ENCODE measurements around the gene TRPM4.

The TRPM4 gene

GRCh38 chr19:49231804-49232203, 74.2 kb downstream of the TRPM4 start:
- DNase-seq (ENCODE audit: low read depth), result no peak

GRCh38 chr19:49233163-49233562, 75.6 kb downstream of the TRPM4 start:
- no peak for DNase-seq (ENCODE audit: low read depth)

- DNase-seq (ENCODE audit: low read depth), result no peak
These were observed 84.2 kb downstream of the TRPM4 start for GRCh38 chr19:49241769-49242168.

GRCh38 chr19:49243129-49243528, 85.5 kb downstream of the TRPM4 start:
- no peak for DNase-seq (ENCODE audit: low read depth)

GRCh38 chr19:49243726-49244125, 86.1 kb downstream of the TRPM4 start:
- DNase-seq (ENCODE audit: low read depth), result no peak

GRCh38 chr19:49244256-49244655, 86.7 kb downstream of the TRPM4 start:
- no peak for DNase-seq (ENCODE audit: low read depth)

GRCh38 chr19:49247676-49248075, 90.1 kb downstream of the TRPM4 start:
- DNase-seq (ENCODE audit: low read depth), result no peak

GRCh38 chr19:49249933-49250332, 92.3 kb downstream of the TRPM4 start:
- DNase-seq (ENCODE audit: low read depth), result no peak

GRCh38 chr19:49255674-49256073, 98.1 kb downstream of the TRPM4 start:
- DNase-seq (ENCODE audit: low read depth), result no peak

- DNase-seq (ENCODE audit: low read depth), result no peak
These were observed 99.1 kb downstream of the TRPM4 start for GRCh38 chr19:49256691-49257090.

All from activated T-cell treated with anti-CD3 and anti-CD28 coated beads for 48 hours (primary cell).